Measurements from ENCODE around the gene WASF3.

Gene WASF3

GRCh38 chr13:26557393-26558073, at the start of gene WASF3:
Gene WASF3, plus strand, starts transcription at chr13:26557683. Its CDS starts 84,588 bp downstream, at chr13:26642271.
- intact Hi-C loops (cut with micrococcal nuclease): no loop called here
- Mint-ChIP-seq H3K9me3 (no peaks in the 10 kb centered on the region), H3K36me3 (ENCODE audit: low read depth) (no peaks in the 10 kb centered on the region), H3K4me3 (no peak within 1 kb of the TSS), H3K4me1 (ENCODE audit: low read depth) (no peaks in the 10 kb centered on the region), H3K27ac (no peak within 1 kb of the TSS), H3K27me3 (peaks cover 38% of the 10 kb centered on the region)

- no peak overlapping the region for H3K4me3 Mint-ChIP-seq
- H3K27ac Mint-ChIP-seq: no peak overlapping the region
- peaks cover 10% of the 10 kb centered on the region for H3K9me3 Mint-ChIP-seq
- no peaks in the 10 kb centered on the region for H3K27me3 Mint-ChIP-seq
- no peaks in the 10 kb centered on the region for H3K4me1 Mint-ChIP-seq (ENCODE audit: low read depth)
- H3K36me3 Mint-ChIP-seq (ENCODE audit: low read depth): no peaks in the 10 kb centered on the region
- intact Hi-C loops (cut with micrococcal nuclease): no loop called here
Measured at GRCh38 chr13:26508885-26509284, 48.6 kb upstream of the WASF3 start.

- Mint-ChIP-seq H3K9me3 (peaks cover 10% of the 10 kb centered on the region), H3K27ac (no peak overlapping the region), H3K27me3 (peaks cover 1% of the 10 kb centered on the region), H3K4me3 (no peak overlapping the region), H3K36me3 (ENCODE audit: low read depth) (no peaks in the 10 kb centered on the region), H3K4me1 (ENCODE audit: low read depth) (no peaks in the 10 kb centered on the region)
- intact Hi-C loops (cut with micrococcal nuclease): no loop called here
Measured at GRCh38 chr13:26509491-26509890, 48.0 kb upstream of the WASF3 start.

GRCh38 chr13:26513931-26514330, 43.6 kb upstream of the WASF3 start:
- Mint-ChIP-seq H3K4me1 (ENCODE audit: low read depth) (no peaks in the 10 kb centered on the region), H3K27ac (no peak overlapping the region), H3K4me3 (no peak overlapping the region), H3K36me3 (ENCODE audit: low read depth) (no peaks in the 10 kb centered on the region), H3K27me3 (peaks cover 3% of the 10 kb centered on the region), H3K9me3 (peaks cover 10% of the 10 kb centered on the region)
- intact Hi-C loops (cut with micrococcal nuclease): no loop called here

- Mint-ChIP-seq H3K27me3 (peaks cover 3% of the 10 kb centered on the region), H3K36me3 (ENCODE audit: low read depth) (no peaks in the 10 kb centered on the region), H3K27ac (no peak overlapping the region), H3K4me3 (no peak overlapping the region), H3K4me1 (ENCODE audit: low read depth) (no peaks in the 10 kb centered on the region), H3K9me3 (no peaks in the 10 kb centered on the region)
- intact Hi-C loops (cut with micrococcal nuclease): no loop called here
Measured at GRCh38 chr13:26515721-26516120, 41.8 kb upstream of the WASF3 start.

- no peaks in the 10 kb centered on the region for H3K4me1 Mint-ChIP-seq (ENCODE audit: low read depth)
- H3K9me3 Mint-ChIP-seq: no peaks in the 10 kb centered on the region
- intact Hi-C loops (cut with micrococcal nuclease): no loop called here
- no peaks in the 10 kb centered on the region for H3K36me3 Mint-ChIP-seq (ENCODE audit: low read depth)
- peaks cover 3% of the 10 kb centered on the region for H3K27me3 Mint-ChIP-seq
- no peak overlapping the region for H3K27ac Mint-ChIP-seq
- no peak overlapping the region for H3K4me3 Mint-ChIP-seq
Measured at GRCh38 chr13:26517936-26518335, 39.5 kb upstream of the WASF3 start.

GRCh38 chr13:26518451-26518959, 39.0 kb upstream of the WASF3 start:
- peaks cover 3% of the 10 kb centered on the region for H3K27me3 Mint-ChIP-seq

GRCh38 chr13:26522571-26522970, 34.9 kb upstream of the WASF3 start:
- H3K36me3 Mint-ChIP-seq (ENCODE audit: low read depth): no peaks in the 10 kb centered on the region
- H3K27me3 Mint-ChIP-seq: peaks cover 2% of the 10 kb centered on the region
- no peak overlapping the region for H3K27ac Mint-ChIP-seq
- intact Hi-C loops (cut with micrococcal nuclease): no loop called here
- H3K4me3 Mint-ChIP-seq: no peak overlapping the region
- no peaks in the 10 kb centered on the region for H3K4me1 Mint-ChIP-seq (ENCODE audit: low read depth)
- H3K9me3 Mint-ChIP-seq: no peaks in the 10 kb centered on the region

More at GRCh38 chr13:26518451-26518959, 39.0 kb upstream of the WASF3 start:
- Mint-ChIP-seq H3K4me1 (ENCODE audit: low read depth) (no peaks in the 10 kb centered on the region), H3K9me3 (no peaks in the 10 kb centered on the region), H3K27ac (no peak overlapping the region), H3K4me3 (no peak overlapping the region), H3K36me3 (ENCODE audit: low read depth) (no peaks in the 10 kb centered on the region)
- intact Hi-C loops (cut with micrococcal nuclease): no loop called here

- Mint-ChIP-seq H3K4me1 (ENCODE audit: low read depth) (no peaks in the 10 kb centered on the region), H3K27me3 (peaks cover 2% of the 10 kb centered on the region), H3K9me3 (no peaks in the 10 kb centered on the region), H3K4me3 (no peak overlapping the region), H3K36me3 (ENCODE audit: low read depth) (no peaks in the 10 kb centered on the region), H3K27ac (no peak overlapping the region)
- intact Hi-C loops (cut with micrococcal nuclease): no loop called here
Measured at GRCh38 chr13:26523007-26523406, 34.5 kb upstream of the WASF3 start.

- H3K4me3 Mint-ChIP-seq: no peak overlapping the region
- H3K27me3 Mint-ChIP-seq: peaks cover 1% of the 10 kb centered on the region
Measured at GRCh38 chr13:26525528-26525927, 32.0 kb upstream of the WASF3 start.

GRCh38 chr13:26526702-26527216, 30.7 kb upstream of the WASF3 start:
- H3K27ac Mint-ChIP-seq: no peak overlapping the region
- H3K4me1 Mint-ChIP-seq (ENCODE audit: low read depth): no peaks in the 10 kb centered on the region
- H3K9me3 Mint-ChIP-seq: no peaks in the 10 kb centered on the region
- H3K27me3 Mint-ChIP-seq: peaks cover 1% of the 10 kb centered on the region
- H3K36me3 Mint-ChIP-seq (ENCODE audit: low read depth): no peaks in the 10 kb centered on the region
- H3K4me3 Mint-ChIP-seq: no peak overlapping the region
- intact Hi-C loops (cut with micrococcal nuclease): no loop called here

More at GRCh38 chr13:26525528-26525927, 32.0 kb upstream of the WASF3 start:
- Mint-ChIP-seq H3K4me1 (ENCODE audit: low read depth) (no peaks in the 10 kb centered on the region), H3K27ac (no peak overlapping the region), H3K9me3 (no peaks in the 10 kb centered on the region), H3K36me3 (ENCODE audit: low read depth) (no peaks in the 10 kb centered on the region)
- intact Hi-C loops (cut with micrococcal nuclease): no loop called here

- Mint-ChIP-seq H3K27me3 (peaks cover 3% of the 10 kb centered on the region), H3K9me3 (no peaks in the 10 kb centered on the region), H3K4me3 (no peak overlapping the region), H3K4me1 (ENCODE audit: low read depth) (no peaks in the 10 kb centered on the region), H3K27ac (no peak overlapping the region), H3K36me3 (ENCODE audit: low read depth) (no peaks in the 10 kb centered on the region)
- intact Hi-C loops (cut with micrococcal nuclease): no loop called here
Measured at GRCh38 chr13:26528527-26528926, 29.0 kb upstream of the WASF3 start.

GRCh38 chr13:26529441-26529840, 28.0 kb upstream of the WASF3 start:
- Mint-ChIP-seq H3K4me3 (no peak overlapping the region), H3K27me3 (peaks cover 3% of the 10 kb centered on the region), H3K27ac (no peak overlapping the region), H3K36me3 (ENCODE audit: low read depth) (no peaks in the 10 kb centered on the region), H3K4me1 (ENCODE audit: low read depth) (no peaks in the 10 kb centered on the region), H3K9me3 (no peaks in the 10 kb centered on the region)
- intact Hi-C loops (cut with micrococcal nuclease): no loop called here

GRCh38 chr13:26531742-26532141, 25.7 kb upstream of the WASF3 start:
- Mint-ChIP-seq H3K4me1 (ENCODE audit: low read depth) (no peaks in the 10 kb centered on the region), H3K36me3 (ENCODE audit: low read depth) (no peaks in the 10 kb centered on the region), H3K4me3 (no peak overlapping the region), H3K9me3 (no peaks in the 10 kb centered on the region), H3K27me3 (peaks cover 3% of the 10 kb centered on the region), H3K27ac (no peak overlapping the region)
- intact Hi-C loops (cut with micrococcal nuclease): no loop called here
